ENCODE data around the gene TM9SF1.
A peak's percentile ranks its signal among the peaks of the same experiment; 100 is the strongest.

The TM9SF1 gene

DNA sequence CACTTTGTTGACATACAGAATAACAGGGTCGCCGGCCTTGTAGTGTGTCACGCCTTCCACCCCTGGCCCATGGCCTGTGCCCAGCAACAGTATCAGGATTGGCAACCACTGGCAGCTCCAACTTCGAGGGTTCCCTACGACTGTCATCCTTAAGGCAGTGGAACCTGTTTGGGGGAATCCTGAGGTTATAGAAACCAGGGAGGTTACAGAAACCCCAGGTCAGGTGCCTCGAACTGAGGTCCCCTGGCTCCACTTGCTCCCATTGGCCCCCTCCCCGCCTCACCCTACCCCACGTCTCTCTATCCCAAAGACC is 412 bp downstream of the TM9SF1 start:
- no peak for DNase-seq

- no peak for DNase-seq
Observed at GRCh38 chr14:24194186-24194872, 912 bp downstream of the TM9SF1 start.

DNA sequence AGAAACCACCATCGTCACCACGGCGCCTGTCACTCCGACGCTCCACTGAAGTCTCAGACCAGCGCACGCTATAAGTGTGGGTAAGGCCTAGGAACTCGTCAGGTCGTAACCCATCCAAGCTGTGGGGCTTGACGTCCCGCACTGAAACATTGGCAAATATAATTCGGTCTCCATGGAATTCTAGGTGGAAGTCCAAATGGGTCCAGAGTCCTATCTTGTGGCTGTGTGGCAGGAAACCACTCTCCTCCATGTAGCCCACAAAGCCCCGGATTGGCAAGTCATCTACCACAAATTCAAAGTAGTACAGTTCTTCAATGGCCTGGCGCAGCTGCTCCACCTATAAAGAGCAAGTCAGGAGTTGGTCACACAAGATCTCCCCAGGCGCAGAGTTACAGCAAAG is 2.3 kb downstream of the TM9SF1 start:
- DNase-seq: no peak

DNA sequence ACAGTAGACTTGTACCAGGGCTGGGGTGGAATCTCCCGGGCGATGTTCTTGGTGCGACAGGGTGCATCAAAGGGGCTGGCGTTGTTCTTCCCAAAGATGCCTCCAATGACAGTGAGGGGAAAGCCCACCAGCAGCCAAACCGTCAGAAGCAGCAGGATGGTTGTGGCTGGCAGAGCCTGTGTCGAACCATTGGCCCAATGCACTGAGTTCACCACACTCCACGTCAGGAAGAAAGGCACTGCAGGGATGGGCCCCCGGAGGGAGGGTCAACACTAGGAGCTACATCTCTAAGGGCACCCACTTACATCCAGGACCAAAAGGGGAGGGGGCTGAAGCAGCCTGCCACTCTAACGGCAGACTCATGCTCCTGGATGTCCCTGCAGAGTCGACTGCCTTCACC is 4.8 kb downstream of the TM9SF1 start:
- DNase-seq: no peak

DNA sequence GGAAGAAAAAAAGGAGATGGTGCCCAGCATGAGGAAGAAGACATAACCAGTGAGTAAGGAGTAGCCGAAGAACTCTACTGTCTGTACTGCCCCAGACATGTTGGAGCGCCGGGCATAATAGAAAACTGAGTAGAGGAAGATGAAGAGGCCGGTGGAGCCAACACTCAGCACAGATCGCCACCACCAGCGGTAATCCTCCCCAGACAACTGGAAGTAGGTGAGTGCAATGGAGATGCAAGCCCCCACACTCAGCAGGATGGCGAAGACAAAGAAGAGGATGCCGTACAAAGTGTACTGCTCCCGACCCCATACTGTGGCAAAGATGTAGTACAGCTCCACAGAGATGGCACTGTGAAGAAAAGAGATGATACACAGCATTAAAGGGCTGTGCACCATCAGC is 5.8 kb downstream of the TM9SF1 start:
- no peak for DNase-seq

DNA sequence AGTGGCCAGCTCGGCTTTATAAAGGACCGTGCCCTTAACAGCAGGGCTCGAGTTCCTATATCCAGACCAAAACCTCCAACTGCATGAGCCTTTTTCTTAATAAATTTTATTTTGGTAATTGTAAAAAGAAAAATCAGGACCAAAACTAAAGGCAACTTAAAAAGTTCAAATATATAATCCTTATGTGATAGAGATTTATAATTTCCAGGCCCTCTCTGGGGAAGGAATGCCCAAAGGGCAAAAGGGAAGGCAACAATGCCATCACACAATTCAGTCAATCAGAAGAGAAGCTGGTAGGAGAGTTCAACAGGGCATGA is 6.2 kb downstream of the TM9SF1 start:
- DNase-seq: no peak

DNA sequence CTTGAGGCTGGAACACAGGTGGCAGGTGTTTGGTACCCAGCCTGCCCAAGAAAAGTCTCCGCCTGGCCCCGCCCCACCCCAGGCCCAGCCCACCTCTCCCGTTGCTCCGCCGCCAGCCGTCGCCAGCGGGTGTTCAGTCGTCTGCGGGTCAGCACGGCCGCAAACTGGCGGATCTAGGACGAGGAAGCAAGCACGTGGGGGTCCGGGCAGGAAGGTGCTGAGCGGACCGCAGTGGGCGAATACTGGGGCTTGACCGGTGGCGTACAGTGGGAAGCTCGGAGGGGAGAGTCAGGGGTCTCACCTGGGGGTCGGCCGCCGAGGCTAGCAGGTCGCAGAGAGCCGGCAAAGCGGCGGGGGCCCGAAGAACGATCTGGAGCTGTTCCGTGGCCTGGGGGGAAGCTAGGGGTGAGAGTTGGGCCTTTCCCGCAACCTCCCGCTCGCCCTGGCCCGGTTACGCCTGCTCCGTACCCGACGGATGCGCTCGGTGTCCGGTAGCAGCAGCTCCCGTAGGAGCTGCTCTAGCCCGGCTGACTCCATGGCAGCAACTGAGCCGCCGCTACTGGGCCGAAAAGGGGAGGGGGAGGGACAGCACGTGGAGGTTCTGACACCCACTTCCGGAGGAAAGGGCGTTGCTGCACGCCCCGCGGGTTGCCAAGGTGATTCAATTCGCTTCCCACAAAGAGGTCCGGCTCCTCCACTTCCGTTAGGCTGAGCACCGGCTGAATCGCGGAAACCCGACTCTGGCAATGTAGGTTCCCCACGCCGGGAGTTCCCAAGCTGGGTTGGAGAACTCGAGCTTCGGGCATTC is 6.8 kb downstream of the TM9SF1 start, which contains the start of gene IPO4:
Gene IPO4 (minus strand): TSS at position 566 of the 808 bp plus-strand sequence. CDS start 29 bp downstream, at position 537.
- peak; percentile 98 for DNase-seq

DNA sequence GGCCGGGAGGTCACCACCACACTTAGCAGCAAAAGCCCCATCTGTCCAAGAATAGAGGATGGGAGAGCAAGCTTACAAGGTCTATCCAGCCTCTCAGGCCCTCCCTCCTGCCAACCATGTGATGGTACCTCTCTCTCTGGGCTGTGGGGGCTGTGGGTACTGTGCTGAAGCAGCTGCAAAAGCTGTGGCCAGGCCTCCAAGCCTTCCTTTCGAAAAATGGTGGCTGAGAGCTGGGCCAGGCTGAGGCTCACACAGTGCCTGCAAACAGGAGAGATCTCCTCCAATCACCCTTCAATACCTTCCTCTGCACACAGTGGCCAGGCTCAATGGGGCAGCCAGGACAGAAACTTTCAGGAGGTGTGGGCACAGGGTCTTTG is 7.7 kb downstream of the TM9SF1 start:
- no peak for DNase-seq

- DNase-seq: no peak
Observed at GRCh38 chr14:24186831-24187538, 8.3 kb downstream of the TM9SF1 start.

- no peak for DNase-seq
Observed at GRCh38 chr14:24185741-24186140, 9.5 kb downstream of the TM9SF1 start.

DNA sequence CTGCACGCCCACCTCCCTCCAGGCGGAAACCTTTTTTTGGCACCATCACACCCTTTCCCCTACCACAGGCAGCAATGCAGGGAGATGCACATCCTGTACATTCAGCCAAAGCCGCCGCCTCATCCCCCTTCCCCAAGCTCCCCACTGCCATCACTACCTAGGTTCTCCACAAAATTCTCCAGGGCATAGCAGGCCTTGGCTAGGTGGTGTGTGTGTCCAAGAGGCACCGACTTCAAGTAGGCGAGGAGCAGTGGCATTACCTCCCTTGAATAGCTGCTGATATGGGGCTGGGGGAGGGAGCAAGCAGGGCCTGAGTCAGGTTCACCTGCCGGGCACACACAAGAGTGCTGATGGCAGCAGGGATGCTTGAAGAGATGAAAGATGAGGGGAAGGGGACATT is 10.2 kb downstream of the TM9SF1 start:
- DNase-seq: no peak

- no peak for DNase-seq
Observed at GRCh38 chr14:24184104-24184970, 10.9 kb downstream of the TM9SF1 start.

- no peak for DNase-seq
Observed at GRCh38 chr14:24183014-24183481, 12.2 kb downstream of the TM9SF1 start.

GRCh38 chr14:24182110-24182882 is 12.9 kb downstream of the TM9SF1 start:
- DNase-seq: no peak

GRCh38 chr14:24181371-24182077 is 13.7 kb downstream of the TM9SF1 start:
- DNase-seq: no peak

DNA sequence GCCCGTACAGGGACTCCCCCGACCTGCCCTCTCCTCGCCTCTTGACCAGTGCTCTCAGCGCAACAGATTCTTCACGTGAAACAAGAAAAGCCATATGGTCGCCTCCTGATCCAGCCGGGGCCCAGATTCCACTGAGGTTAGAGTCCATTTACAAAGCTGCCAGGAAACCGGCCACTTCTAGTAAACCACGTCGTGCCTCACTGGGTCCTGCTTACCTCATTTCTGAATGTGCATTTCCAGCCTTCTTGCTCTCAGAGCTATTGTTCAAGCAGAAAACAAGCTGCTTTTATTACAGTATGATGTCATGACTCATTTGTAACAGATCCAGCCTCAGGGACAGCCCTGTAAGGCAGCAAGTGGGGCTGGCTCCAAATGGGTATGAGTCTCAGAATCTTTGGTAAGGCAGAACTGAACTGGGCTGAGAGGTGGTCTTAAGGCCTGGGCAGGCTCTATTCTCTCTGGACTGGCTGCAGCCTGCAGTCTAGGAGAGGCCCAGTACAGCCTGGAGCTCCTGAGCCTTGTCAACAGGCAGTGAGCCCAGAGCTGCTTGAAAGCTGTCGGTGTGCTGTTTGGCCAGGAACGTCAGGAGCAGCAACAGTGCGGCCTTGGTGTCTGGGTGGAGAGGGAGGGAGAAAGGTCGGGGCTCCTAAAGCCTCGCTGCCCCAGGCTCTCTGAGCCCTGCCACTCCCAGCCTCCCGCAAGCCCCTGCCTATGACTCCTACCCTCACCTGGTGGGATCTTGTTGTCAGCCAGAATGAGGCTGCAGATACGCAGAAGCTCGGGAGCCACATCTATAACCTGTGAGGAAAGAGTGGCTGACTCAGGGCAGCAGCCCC is 15.1 kb downstream of the TM9SF1 start:
- peak; percentile 53 for DNase-seq

DNA sequence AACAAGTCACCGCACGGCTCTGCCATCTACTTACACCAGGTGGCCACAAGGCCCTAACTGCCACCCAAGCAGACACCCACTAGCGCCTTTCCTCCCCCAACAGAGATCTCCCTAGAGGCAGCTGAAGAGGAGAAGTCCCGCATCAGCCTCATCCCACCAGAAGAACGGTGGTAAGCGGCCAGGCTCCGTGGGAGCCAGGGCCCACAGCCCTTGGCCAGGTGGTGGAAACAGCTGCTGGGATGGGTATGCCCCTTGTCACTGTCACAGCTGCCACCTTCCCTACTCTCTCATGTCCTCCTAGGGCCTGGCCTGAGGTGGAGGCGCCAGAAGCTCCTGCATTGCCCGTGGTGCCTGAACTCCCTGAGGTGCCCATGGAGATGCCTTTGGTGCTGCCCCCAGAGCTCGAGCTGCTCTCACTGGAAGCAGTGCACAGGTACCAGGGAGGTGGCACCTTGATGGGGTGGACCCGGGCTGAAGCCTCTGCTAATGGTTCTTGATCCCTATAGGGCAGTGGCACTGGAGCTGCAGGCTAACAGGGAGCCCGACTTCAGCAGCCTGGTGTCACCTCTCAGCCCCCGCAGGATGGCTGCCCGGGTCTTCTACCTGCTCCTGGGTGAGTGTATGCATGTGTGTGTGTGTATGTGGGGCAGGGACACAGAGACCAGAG is 15.8 kb downstream of the TM9SF1 start:
- DNase-seq: no peak

- DNase-seq: no peak
Observed at GRCh38 chr14:24178399-24179178, 16.7 kb downstream of the TM9SF1 start.

DNA sequence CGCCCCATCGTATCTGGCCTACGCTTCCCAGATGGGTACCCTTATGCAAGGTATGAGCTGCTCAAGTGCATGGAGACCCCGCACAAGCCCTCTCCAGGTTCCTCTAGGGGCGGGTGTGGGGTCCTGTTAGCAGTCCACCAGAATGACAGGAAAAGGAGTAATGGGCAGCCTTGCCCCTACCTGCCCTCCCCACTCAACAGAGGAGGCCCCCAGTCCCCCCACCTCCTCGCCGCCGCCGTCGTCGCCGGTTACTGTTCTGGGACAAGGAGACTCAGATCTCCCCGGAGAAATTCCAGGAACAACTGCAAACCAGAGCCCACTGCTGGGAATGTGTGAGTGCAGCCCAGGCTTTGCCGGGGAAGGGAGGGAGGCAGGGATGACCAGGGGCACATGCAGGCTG is 17.4 kb downstream of the TM9SF1 start:
- DNase-seq: no peak

All from fibroblast of skin of right biceps (primary cell).